ENCODE measurements around the gene MYO5A. TPM values are rescaled to one million over a fixed set of nuclear protein-coding genes. Genes with fewer than 3 reads are reported as not detected.

MYO5A gene
- total RNA-seq, 1 experiment from 2014 or later, result 21.8 TPM

GRCh38 chr15:52481915-52482314 lies 46.8 kb downstream of the MYO5A start:
- Histone ChIP-seq H3K79me2 (ENCODE audit: insufficient read depth, low read length) (no peaks in the 10 kb centered on the region), H2BK20ac (ENCODE audit: low read depth, low read length, poor library complexity, severe bottlenecking) (no peak overlapping the region), H3K79me1 (ENCODE audit: insufficient read depth, low read depth, low read length, poor library complexity, severe bottlenecking) (no peaks in the 10 kb centered on the region), H4K20me1 (ENCODE audit: control insufficient read depth, insufficient read depth, insufficient read length) (no peaks in the 10 kb centered on the region), H3K14ac (ENCODE audit: insufficient read depth, low read length) (no peak overlapping the region), H3K9ac (ENCODE audit: extremely low read depth, insufficient read length, low read length) (no peak overlapping the region), H2AFZ (ENCODE audit: low read length) (no peak overlapping the region), H4K91ac (ENCODE audit: insufficient read length, low read depth, low read length) (no peak overlapping the region), H2BK5ac (ENCODE audit: insufficient read length, low read length) (no peak overlapping the region), H3T11ph (ENCODE audit: low read length) (no peak overlapping the region), H3K23ac (ENCODE audit: insufficient read length, low read depth, low read length) (no peak overlapping the region), H3K4me1 (ENCODE audit: insufficient read depth, low read length) (peaks cover 4% of the 10 kb centered on the region; the same call in 1 of the 2 replicates), H3K4ac (ENCODE audit: low read depth, low read length) (no peak overlapping the region), H2BK12ac (ENCODE audit: insufficient read length, low read depth, low read length) (no peak overlapping the region), H3K18ac (ENCODE audit: insufficient read length, low read depth, low read length) (no peak overlapping the region), H3K27ac (ENCODE audit: insufficient read length, low read depth, low read length) (no peak overlapping the region), H2AK5ac (ENCODE audit: insufficient read length, low read length) (no peak overlapping the region), H3K4me2 (ENCODE audit: insufficient read depth, insufficient read length, low read length) (no peak overlapping the region), H3K9me3 (ENCODE audit: control insufficient read depth, low read depth, low read length) (no peaks in the 10 kb centered on the region), H3K27me3 (ENCODE audit: insufficient read depth, low read length) (no peaks in the 10 kb centered on the region), H4K5ac (ENCODE audit: insufficient read length, low read depth, low read length) (no peak overlapping the region), H3K23me2 (ENCODE audit: insufficient read length, low read depth, low read length, poor library complexity, severe bottlenecking) (no peaks in the 10 kb centered on the region), H2BK120ac (ENCODE audit: low read depth, low read length, poor library complexity, severe bottlenecking) (no peak overlapping the region), H2BK15ac (ENCODE audit: low read depth, low read length) (no peak overlapping the region), H3K56ac (ENCODE audit: insufficient read length, low read depth, low read length) (no peak overlapping the region), H4K8ac (replicated peaks; ENCODE audit: insufficient read length, low read depth, low read length) (no peak overlapping the region)
- Mint-ChIP-seq H3K4me3 (no peak overlapping the region), H3K27ac (no peak overlapping the region), H3K36me3 (ENCODE audit: insufficient read depth in 1 of 3, low read depth in 3 of 3) (peaks cover 2 to 17% (median 9%) of the 10 kb centered on the region in 3 experiments; a peak in 6 of 7 replicates), H3K27me3 (ENCODE audit: low read depth) (no peaks in the 10 kb centered on the region), H3K9me3 (peaks cover 13% of the 10 kb centered on the region in 2 experiments), H3K4me1 (peaks cover 23 to 44% of the 10 kb centered on the region in 2 experiments)
- no CpG with 5 or more reads among the region's 3 CpGs for WGBS (ENCODE audit: extremely low coverage, insufficient read length, low lambda C conversion rate)
- no peak for DNase-seq
- TF ChIP-seq CTCF (conservative IDR thresholded peaks at IDR 0.05), result no peak
